Liver (tissue), 3 donors: Measurements from ENCODE around the gene MPP1.

Experiments
- GABPA ChIP-seq, 2 donors: IDR thresholded peaks in 1 of 2; conservative IDR thresholded peaks in 1 of 2; 2 replicates each; pipeline ENCODE4 v1.6.1; 2016; ENCODE audit warnings: antibody characterized with exemption in 2 of 2, mild to moderate bottlenecking in 1 of 2, moderate library complexity in 1 of 2
- JUND ChIP-seq, 2 donors: IDR thresholded peaks; 2 replicates each; pipeline ENCODE4 v1.6.1; 2016; ENCODE audit warnings: antibody characterized with exemption in 2 of 2
- MAX ChIP-seq: IDR thresholded peaks from 2 replicates; pipeline ENCODE4 v1.6.1; 2016; ENCODE audit warnings: antibody characterized with exemption
- RAD21 ChIP-seq, 2 donors: IDR thresholded peaks; 2 replicates each; pipeline ENCODE4 v1.6.1; 2016; ENCODE audit warnings: antibody characterized with exemption in 2 of 2, mild to moderate bottlenecking in 2 of 2
- TAF1 ChIP-seq: conservative IDR thresholded peaks from 2 replicates; pipeline ENCODE4 v1.6.1; 2016; ENCODE audit warnings: antibody characterized with exemption, mild to moderate bottlenecking
- TF ChIP-seq, protein P1 (sequence below): fragments of 150-350 bp; IDR thresholded peaks from 2 replicates; pipeline ENCODE4 v1.5.1; 2017; ENCODE audit warnings: improper control_type of control experiment, low read depth, low read length; ENCODE audit not compliant: missing input control
- donor health status: healthy.
- donor health status: healthy.

DNA sequence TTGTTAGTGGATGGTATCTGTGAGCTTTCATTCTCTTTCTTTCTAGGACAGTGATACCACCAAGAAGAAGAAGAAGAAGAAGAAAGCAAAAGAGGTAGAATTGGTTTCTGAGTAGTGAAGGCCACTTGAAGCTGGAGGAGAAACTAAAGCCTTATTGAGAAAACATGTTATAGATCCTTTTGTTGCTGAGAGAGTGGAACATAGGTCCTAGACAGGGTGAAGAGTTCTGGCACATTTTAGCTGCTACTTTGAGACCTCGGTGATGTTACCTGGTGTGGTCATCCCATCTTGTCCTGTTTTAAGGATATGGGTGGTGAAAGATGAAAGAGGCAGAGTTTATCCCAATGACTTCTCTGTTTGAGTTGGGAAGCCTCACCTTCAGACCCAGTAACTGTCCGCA, 28.5 kb downstream of the MPP1 start:
- TF ChIP-seq, protein P1, sequence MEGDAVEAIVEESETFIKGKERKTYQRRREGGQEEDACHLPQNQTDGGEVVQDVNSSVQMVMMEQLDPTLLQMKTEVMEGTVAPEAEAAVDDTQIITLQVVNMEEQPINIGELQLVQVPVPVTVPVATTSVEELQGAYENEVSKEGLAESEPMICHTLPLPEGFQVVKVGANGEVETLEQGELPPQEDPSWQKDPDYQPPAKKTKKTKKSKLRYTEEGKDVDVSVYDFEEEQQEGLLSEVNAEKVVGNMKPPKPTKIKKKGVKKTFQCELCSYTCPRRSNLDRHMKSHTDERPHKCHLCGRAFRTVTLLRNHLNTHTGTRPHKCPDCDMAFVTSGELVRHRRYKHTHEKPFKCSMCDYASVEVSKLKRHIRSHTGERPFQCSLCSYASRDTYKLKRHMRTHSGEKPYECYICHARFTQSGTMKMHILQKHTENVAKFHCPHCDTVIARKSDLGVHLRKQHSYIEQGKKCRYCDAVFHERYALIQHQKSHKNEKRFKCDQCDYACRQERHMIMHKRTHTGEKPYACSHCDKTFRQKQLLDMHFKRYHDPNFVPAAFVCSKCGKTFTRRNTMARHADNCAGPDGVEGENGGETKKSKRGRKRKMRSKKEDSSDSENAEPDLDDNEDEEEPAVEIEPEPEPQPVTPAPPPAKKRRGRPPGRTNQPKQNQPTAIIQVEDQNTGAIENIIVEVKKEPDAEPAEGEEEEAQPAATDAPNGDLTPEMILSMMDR: no peak
- TF ChIP-seq MAX: no peak
- no peak for TF ChIP-seq TAF1
- no peak for TF ChIP-seq RAD21 (IDR thresholded peaks at IDR 0.05)
- no peak for TF ChIP-seq GABPA (IDR thresholded peaks at IDR 0.05 in 1 of 2, conservative IDR thresholded peaks at IDR 0.05 in 1 of 2)
- no peak for TF ChIP-seq JUND (IDR thresholded peaks at IDR 0.05)
